ENCODE results near the gene PROC. TPM values are rescaled to one million over a fixed set of nuclear protein-coding genes. Genes with fewer than 3 reads are reported as not detected.

The PROC gene
- total RNA-seq, 2 experiments from 2014 or later: 0.41 to 0.59 TPM

DNA sequence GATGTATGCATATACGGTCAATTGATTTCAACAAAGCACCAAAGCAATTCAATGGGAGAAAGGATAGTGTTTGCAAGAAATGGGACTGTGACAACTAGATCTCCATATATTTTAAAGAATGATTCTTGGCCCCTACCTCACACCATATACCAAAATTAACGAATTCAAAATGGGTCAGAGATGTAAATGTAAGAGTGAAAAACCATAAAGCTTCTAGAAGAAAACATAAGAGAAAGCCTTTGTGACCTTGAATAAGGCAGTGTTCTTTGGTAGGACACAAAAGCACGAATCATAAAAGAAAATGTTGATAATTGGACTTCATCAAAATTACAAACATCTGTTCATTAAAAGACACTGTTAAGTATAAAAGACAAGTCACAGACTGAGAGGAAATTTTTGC, 5.0 kb upstream of the PROC start:
- no peaks in the 10 kb centered on the region for H3K9me2 ChIP-seq (ENCODE audit: insufficient read depth, low read length)
- no peak for DNase-seq (ENCODE audit: low spot score)
- no peak overlapping the region for H3K4me3 ChIP-seq (ENCODE audit: low read depth, low read length, poor library complexity, severe bottlenecking)
- TF ChIP-seq, protein P1, sequence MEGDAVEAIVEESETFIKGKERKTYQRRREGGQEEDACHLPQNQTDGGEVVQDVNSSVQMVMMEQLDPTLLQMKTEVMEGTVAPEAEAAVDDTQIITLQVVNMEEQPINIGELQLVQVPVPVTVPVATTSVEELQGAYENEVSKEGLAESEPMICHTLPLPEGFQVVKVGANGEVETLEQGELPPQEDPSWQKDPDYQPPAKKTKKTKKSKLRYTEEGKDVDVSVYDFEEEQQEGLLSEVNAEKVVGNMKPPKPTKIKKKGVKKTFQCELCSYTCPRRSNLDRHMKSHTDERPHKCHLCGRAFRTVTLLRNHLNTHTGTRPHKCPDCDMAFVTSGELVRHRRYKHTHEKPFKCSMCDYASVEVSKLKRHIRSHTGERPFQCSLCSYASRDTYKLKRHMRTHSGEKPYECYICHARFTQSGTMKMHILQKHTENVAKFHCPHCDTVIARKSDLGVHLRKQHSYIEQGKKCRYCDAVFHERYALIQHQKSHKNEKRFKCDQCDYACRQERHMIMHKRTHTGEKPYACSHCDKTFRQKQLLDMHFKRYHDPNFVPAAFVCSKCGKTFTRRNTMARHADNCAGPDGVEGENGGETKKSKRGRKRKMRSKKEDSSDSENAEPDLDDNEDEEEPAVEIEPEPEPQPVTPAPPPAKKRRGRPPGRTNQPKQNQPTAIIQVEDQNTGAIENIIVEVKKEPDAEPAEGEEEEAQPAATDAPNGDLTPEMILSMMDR (conservative IDR thresholded peaks at IDR 0.05; ENCODE audit: low read length): no peak
- TF ChIP-seq EZH2phosphoT487 (IDR thresholded peaks at IDR 0.05; ENCODE audit: borderline replicate concordance, low read depth, low read length): no peak
- intact Hi-C loops (cut with micrococcal nuclease; ENCODE audit: unreplicated experiment): no loop called here
- no peak overlapping the region for H3K27ac ChIP-seq (ENCODE audit: low read depth, low read length, poor library complexity, severe bottlenecking)
- no peaks in the 10 kb centered on the region for H4K20me1 ChIP-seq (ENCODE audit: insufficient read depth, low read length)
- peaks cover 12% of the 10 kb centered on the region; the same call in 1 of the 2 replicates for H3K9me3 ChIP-seq (ENCODE audit: low read length)
- no peaks in the 10 kb centered on the region for H3K36me3 ChIP-seq (ENCODE audit: insufficient read depth, low read length)
- no peak overlapping the region for H2AFZ ChIP-seq (ENCODE audit: low read length)
- ChIA-PET POLR2A (interaction anchor here (0.7 to 1.7 kb wide), 3 partner anchors 14 to 115 kb away, joined by 3 to 9 read pairs (median 4); no protein-coding TSS in a partner anchor), CTCF (ENCODE audit: unreplicated experiment) (no interaction called here)
- no TSS peak for BruUV-seq (replicated peaks)
- H3K79me2 ChIP-seq (ENCODE audit: insufficient read depth, low read depth, low read length): no peaks in the 10 kb centered on the region
- peaks cover 40% of the 10 kb centered on the region for H3K4me1 ChIP-seq (ENCODE audit: insufficient read depth, low read length, poor library complexity, severe bottlenecking)
- H3K4me2 ChIP-seq (ENCODE audit: low read length): no peak overlapping the region

DNA sequence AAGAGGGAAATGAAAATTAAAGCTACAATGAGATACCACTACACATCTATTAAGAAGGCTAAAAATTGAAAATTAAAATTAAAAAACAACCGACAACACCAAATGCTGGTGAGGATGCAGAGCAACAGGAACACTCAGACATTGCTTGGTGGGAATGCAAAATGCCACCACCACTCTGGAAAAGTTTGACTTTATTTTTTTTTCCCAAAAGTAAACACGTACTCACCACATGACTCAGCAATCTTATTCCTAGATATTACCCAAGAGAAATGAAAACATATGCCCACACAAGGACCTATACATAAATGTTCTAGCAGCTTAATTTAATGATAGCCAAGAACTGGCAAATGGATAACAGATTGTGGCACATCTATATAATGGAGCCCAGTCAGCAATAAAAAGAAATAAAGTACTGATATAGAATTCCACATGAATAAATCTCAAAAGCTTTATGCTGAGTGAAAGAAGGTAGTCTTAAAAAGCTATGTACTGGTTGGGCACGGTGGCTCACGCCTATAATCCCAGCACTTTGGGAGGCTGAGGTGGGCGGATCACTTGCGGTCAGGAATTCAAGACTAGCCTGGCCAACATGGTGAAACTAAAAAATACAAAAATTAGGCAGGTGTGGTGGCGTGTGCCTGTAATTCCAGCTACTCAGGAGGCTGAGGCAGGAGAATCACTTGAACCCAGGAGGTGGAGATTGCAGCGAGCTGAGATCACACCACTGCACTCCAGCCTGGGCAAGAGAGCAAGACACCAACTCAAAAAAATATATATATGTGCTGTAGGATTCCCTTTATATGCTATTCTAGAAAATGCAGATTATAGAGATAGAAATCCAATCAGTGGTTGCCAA, 4.2 kb upstream of the PROC start:
- intact Hi-C loops (cut with micrococcal nuclease; ENCODE audit: unreplicated experiment): no loop called here
- ChIA-PET CTCF (ENCODE audit: unreplicated experiment) (interaction anchor here (0.9 kb wide), 1 partner anchor 15 kb away, joined by 3 read pairs; no protein-coding TSS in a partner anchor), POLR2A (interaction anchor here (0.7 to 1.7 kb wide), 3 partner anchors 15 to 115 kb away, joined by 3 to 9 read pairs (median 4); no protein-coding TSS in a partner anchor)
- Histone ChIP-seq H3K79me2 (ENCODE audit: insufficient read depth, low read depth, low read length) (no peaks in the 10 kb centered on the region), H3K36me3 (ENCODE audit: insufficient read depth, low read length) (no peaks in the 10 kb centered on the region), H3K27ac (ENCODE audit: low read depth, low read length, poor library complexity, severe bottlenecking) (no peak overlapping the region), H4K20me1 (ENCODE audit: insufficient read depth, low read length) (no peaks in the 10 kb centered on the region), H3K9me2 (ENCODE audit: insufficient read depth, low read length) (no peaks in the 10 kb centered on the region), H3K4me3 (ENCODE audit: low read depth, low read length, poor library complexity, severe bottlenecking) (no peak overlapping the region), H3K4me1 (ENCODE audit: insufficient read depth, low read length, poor library complexity, severe bottlenecking) (peaks cover 36% of the 10 kb centered on the region), H3K4me2 (ENCODE audit: low read length) (no peak overlapping the region), H3K9me3 (ENCODE audit: low read length) (peaks cover 12% of the 10 kb centered on the region; the same call in 1 of the 2 replicates), H2AFZ (ENCODE audit: low read length) (no peak overlapping the region)
- BruUV-seq (replicated peaks): no TSS peak
- DNase-seq (ENCODE audit: low spot score): no peak
- TF ChIP-seq, protein P1 (conservative IDR thresholded peaks at IDR 0.05; ENCODE audit: low read length): no peak
- no peak for TF ChIP-seq EZH2phosphoT487 (IDR thresholded peaks at IDR 0.05; ENCODE audit: borderline replicate concordance, low read depth, low read length)
